Muscle of back (tissue), 11 donors: ENCODE data around the gene PTF1A. TPM values are rescaled to one million over a fixed set of nuclear protein-coding genes. Genes with fewer than 3 reads are reported as not detected.
"Not testable (repeated sequence)": the region's sequence is repeated elsewhere in the genome, so short reads cannot be mapped to it uniquely, and the experiment has no call there.

Experiments
- DNase-seq, 3 donors: peaks; one replicate each; pipeline versions ENCODE4 v3.0.0 to v3.0.0-alpha.2; 2013
- polyA plus RNA-seq, 10 donors: library from polyadenylated mRNA; unstranded; fragments of 120-200 nt; gene quantifications; one replicate each; pipeline ENCODE4 v1.2.1, GENCODE V29; 2013; ENCODE audit not compliant: insufficient read length in 10 of 10

Gene PTF1A
- polyA plus RNA-seq, 10 donors: not detected

DNA sequence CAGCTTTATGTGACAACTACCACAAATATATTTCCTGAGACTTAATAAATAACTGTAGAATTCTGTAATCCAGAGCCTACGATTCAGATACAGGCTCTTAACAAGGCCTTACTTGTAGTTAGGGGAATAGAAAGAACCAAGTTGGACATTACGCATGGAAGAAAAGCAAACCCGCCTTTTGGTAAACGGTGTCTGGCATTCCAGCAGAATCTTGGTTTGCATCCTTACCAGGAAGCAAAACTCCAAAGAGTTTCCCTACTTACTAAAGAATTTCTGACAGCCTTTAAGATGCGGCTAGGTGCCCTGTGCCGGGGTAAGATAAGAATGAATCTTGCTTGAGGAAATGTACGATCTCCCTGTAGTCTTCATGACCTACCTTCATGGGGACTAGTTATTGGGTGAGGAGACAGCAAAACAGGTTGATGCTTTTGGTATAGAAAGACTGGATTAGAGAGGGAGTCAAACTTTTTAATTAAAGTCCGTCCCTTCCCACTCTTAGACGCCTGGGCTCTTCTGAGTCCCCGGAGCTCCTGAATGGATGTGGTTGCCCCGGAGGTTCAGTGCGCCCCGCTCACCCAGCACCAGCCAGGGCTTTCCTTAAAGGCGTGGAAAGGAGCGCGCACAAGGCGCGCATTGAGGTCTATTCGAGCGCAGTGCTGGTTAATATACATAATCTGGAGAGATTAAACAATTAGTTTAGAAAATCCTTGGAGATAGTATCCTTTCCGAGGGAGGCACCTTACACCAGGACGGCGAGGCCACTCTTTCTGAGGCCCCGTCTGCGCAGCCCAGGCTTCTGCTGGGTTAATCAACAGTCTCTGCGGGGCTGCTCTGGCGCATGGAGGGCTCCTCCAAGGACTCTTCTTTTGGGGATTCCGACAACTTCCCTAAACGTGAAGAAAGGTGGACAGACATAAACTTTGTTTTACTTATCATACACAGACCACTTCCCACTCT lies 11.5 kb downstream of the PTF1A start:
- DNase-seq: no peak

DNA sequence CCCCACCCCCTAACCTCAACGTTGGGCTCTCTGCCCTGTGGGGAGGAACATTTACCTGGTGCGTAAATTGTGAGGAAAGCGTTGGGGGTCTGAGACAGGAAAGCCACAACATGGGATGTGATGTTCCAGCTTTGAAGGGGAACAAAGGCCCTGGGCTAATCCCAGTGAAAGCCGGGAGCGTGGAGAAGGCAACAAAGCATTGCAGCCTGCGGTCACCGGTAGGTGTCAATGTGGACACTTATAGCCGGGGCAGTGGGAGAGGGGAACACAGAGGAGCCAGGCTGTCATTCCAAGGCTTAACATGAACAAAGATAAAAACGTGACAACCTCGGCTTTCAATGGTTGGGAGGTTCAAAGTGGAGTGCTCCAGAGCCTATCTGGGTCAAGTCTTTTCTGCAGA lies 12.7 kb downstream of the PTF1A start:
- DNase-seq: no peak

DNA sequence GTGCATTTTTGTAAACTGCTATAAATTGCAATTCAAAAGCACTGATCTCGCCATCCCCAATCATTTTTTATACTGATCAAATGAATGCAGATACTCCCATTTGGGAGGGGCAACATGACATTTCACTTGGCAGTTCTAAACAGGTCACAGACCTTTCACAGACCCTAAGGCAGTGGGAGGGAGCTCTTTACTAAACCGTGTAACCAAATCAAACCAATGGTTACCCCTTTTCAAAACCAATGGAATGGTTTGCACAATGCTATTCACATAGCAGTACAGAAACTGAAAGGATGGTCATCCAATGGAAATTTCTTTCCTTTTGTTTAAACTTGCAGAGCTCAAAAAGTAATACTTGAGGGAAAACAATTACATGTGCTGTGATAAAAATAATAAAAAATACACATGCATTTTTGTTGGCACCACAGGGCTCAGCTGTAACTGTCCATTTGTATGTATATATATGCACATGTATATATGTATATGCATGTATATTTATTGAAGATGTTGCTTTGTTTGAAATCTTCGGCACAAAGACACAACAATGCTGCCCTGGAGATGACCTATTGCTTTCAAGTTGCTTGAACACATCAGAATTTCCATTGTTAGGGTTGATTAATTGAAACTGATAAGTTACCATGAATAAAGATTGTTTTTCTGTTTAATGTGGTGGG lies 14.0 kb downstream of the PTF1A start:
- no peak for DNase-seq

DNA sequence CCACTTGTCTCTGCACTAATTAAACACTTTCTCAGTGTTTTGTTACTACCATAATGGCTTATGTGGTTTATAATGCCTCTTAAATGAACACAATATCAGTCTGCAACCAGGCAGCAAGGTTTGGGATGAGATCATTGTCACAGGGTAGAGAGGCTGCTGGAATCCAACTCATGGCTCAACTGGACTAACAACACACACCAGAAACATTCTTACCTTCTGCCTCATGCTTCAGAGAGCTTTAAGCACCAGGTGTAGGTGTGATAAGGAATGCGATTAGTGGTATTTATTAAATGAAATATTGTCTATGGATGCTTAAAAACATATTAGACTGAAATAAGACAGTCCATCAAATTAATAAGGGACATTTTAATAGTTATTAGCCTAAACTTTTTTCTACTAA lies 25.4 kb downstream of the PTF1A start:
- no peak for DNase-seq

DNA sequence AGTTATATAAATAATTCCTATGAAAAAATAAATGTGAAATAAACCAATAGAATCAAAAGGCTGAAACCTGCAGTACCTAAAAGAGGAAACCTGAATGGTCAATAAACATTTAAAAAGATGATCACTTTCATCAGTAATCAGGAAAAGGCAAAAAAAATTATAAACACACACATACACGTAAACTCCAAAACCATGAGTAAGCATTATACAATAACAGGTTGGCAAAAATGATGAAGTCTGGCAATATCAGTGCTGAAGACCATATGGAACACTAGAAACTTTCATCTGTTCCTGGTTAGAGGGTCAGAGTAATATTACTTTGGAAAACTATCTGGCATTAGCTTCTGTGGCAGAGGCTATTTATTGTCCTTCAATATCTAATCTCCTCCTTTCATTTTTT lies 38.5 kb downstream of the PTF1A start:
- no peak for DNase-seq

GRCh38 chr10:23238015-23238414 lies 45.9 kb downstream of the PTF1A start:
- no peak for DNase-seq

DNA sequence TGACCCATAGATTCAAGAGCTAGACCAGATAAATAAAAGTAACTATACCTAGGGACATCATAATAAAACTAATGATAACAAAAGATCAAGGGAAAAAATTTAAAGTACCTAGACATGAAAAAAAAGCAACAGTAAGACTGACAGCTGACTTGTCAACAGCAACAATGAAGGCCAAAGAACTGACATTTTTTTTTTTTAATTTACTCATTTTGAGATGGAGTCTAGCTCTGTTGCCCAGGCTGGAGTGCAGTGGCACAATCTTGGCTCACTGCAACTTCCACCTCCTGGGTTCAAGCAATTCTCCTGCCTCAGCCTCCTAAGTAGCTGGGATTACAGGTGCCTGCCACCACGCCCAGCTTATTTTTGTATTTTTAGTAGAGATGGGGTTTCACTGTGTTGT lies 49.7 kb downstream of the PTF1A start:
- not testable (repeated sequence) for DNase-seq

Other genes starting within 250 kb of the PTF1A start
- gene MSRB2, start 96.7 kb upstream of the PTF1A start, polyA plus RNA-seq: 10 to 100 TPM; 52.8 to 69.4 (median 55.5) TPM
- under 1 TPM; 0.17 to 0.26 (median 0.19) TPM for gene C10orf67, start 152.5 kb downstream of the PTF1A start, polyA plus RNA-seq
- 100 to 1,000 TPM in 3 of 10 donors, 10 to 100 TPM in 7; 13.5 to 239 (median 72.2) TPM for gene OTUD1, start 246.8 kb downstream of the PTF1A start, polyA plus RNA-seq